ENCODE measurements around the gene CDKN2B. TPM values are rescaled to one million over a fixed set of nuclear protein-coding genes. Genes with fewer than 3 reads are reported as not detected.

CDKN2B gene
- total RNA-seq = 1 to 10 TPM; 2.0 to 3.4 TPM

GRCh38 chr9:22008717-22009505 lies at the start of gene CDKN2B:
CDKN2B (minus strand) TSS chr9:22009305; CDS start chr9:22008953, 352 bp downstream.

GRCh38 chr9:21994556-21995005 lies 14.5 kb downstream of the CDKN2B start, which contains the start of gene CDKN2B-AS1:
CDKN2B-AS1 (plus strand) TSS chr9:21994791.

DNA sequence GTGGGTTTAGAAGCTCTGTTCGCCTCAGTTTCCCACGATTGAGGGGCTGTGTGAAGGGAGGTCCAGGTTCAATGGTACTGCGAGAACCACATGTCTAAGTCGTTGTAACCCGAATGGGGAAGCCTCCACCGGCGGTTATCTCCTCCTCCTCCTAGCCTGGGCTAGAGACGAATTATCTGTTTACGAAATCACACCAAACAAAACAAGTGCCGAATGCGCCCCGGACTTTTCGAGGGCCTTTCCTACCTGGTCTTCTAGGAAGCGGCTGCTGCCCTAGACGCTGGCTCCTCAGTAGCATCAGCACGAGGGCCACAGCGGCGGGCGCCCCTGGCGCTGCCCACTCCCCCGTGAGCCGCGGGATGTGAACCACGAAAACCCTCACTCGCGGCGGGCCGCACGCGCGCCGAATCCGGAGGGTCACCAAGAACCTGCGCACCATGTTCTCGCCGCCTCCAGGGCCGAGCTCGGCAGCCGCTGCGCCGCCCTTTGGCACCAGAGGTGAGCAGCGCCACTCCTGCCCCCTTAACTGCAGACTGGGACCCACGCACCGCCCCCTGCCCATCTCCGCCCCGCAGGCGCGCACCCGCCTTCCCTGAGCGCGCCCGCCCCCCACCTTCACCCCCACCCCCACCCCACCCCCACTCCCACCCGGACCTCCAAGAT lies 15.1 kb downstream of the CDKN2B start, which contains the start of gene CDKN2A:
Gene CDKN2A, minus strand, starts transcription at position 500 of the 663 bp plus-strand sequence.

Small RNAs within 50 kb of the gene (small RNA-seq; reads per million reads assigned to genes)
- 0 reads per million in 2 donors for gene RF02045

Other genes starting within 250 kb of the CDKN2B start
- gene MTAP, start 206.7 kb downstream of the CDKN2B start, total RNA-seq = 10 to 100 TPM; 32.0 to 67.9 TPM
- 10 to 100 TPM in 1 of 2 donors, 1 to 10 TPM in 1; 7.7 to 11.7 TPM for gene CDKN2A, start 14.9 kb downstream of the CDKN2B start, total RNA-seq
- gene CDKN2B-AS1, start 14.5 kb downstream of the CDKN2B start, total RNA-seq = 1 to 10 TPM; 2.3 to 3.8 TPM